RPMI8226 (cell line): ENCODE data around the gene DHPS.
A peak's percentile ranks its signal among the peaks of the same experiment; 100 is the strongest.
"Not testable (repeated sequence)": the region's sequence is repeated elsewhere in the genome, so short reads cannot be mapped to it uniquely, and the experiment has no call there.

Experiments used
- DNase-seq: peaks from one replicate; pipeline ENCODE4 v3.0.0-alpha.2; 2015

Gene DHPS

GRCh38 chr19:12670159-12670928 is 11.3 kb downstream of the DHPS start:
- DNase-seq = no peak

DNA sequence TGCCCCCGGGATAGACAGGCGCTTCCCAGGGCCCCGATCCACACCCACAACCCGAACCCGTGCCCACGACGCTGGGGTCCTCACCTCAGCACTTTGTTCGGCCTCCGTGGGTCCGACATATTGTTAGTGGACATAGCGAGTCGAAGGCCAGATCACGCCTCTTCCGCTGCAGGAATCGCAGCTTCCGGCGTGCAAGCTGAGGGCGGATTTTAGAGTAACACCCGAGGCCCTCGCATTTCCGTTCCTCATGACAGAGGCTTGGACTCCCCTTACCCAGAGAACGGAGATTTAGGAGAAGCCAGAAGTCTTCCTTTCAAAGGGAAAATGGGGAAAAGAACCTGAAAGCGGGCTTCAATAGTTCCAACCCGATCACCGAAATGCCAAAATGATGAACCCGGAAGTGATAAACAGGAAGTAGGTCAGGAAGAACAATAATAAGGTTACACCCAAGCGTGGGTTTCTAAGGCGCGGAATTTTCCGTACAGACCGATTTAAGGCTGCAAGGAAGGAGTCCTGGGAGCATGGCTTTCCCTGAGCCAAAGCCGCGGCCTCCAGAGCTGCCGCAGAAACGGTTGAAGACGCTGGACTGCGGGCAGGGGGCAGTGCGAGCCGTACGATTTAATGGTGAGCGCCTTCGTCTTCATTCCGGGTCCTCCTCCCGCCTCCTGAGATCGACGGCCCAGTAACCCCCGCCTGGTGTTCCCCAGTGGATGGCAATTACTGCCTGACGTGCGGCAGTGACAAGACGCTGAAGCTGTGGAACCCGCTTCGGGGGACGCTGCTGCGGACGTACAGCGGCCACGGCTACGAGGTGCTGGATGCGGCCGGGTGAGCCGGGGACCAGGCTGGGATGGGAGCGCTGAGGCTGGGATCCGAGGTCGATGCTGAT is 12.2 kb downstream of the DHPS start:
- peak; percentile 86 for DNase-seq

- peak; percentile 22 for DNase-seq
These were observed 12.8 kb downstream of the DHPS start for GRCh38 chr19:12668932-12669269.

DNA sequence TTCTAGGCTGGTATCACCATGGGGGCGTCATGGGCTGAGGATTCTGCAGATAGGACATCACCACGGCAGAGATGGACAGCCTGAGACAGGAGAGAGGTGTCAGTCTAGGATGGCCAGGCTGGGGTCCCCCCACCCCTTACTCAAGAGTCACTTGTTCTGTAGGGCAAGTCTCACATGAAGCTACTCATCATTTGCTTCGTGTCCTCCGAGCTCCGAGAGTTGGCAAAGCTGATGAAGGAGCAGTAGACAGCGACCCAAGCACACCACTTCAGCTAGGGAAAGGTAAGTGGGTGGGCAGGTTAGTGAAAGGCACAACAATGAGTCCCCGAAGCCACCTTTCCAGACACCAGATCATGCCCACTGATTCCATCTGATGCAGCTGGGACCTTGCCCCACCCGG is 13.3 kb downstream of the DHPS start:
- no peak for DNase-seq

- no peak for DNase-seq
These were observed 13.9 kb downstream of the DHPS start for GRCh38 chr19:12667731-12668302.

DNA sequence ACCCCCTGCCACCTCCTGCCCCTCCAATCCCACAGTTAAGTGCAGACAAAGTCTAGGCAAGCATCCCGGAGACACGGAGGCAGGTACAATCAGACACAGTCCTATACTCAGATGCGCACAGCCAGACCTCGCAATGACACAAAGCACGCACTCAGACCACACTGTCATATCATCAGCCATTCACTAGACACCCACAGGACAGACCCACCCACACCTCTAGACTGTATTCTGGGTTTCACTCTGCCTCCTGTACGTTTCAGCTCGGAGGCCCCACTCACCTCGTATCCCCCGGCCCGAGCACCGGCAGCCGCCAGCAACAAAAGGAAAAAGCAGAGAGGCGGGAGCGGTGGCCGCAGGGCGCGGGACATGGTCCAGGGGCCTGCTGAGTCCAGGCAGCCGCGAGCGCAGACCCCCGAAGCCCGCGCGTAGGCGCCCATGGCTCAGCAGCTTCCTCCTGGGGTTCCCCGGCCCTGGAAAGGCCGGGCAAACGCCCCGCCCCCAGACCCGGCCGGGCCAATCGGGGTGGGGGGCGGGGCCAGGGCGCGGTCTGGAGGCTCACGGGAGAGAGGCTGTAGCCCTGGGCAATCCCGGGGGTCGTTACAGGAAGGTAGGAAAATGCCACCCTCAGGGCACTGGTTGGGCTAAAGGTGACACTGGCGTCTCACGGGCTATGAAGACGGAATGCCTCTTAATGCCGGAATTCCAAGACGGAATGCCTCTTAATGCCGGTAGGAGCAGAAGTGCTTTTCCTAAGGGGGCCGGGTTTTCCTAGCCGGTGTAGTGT is 15.2 kb downstream of the DHPS start, which contains the start of the genes MAN2B1 and WDR83:
Gene MAN2B1 (minus strand): TSS at position 478 of the 784 bp plus-strand sequence. CDS start 41 bp downstream, at position 437.
Gene WDR83 (plus strand): TSS at position 543 of the 784 bp plus-strand sequence. CDS start 2,984 bp downstream, outside the sequence.
- DNase-seq = peak; percentile 85

DNA sequence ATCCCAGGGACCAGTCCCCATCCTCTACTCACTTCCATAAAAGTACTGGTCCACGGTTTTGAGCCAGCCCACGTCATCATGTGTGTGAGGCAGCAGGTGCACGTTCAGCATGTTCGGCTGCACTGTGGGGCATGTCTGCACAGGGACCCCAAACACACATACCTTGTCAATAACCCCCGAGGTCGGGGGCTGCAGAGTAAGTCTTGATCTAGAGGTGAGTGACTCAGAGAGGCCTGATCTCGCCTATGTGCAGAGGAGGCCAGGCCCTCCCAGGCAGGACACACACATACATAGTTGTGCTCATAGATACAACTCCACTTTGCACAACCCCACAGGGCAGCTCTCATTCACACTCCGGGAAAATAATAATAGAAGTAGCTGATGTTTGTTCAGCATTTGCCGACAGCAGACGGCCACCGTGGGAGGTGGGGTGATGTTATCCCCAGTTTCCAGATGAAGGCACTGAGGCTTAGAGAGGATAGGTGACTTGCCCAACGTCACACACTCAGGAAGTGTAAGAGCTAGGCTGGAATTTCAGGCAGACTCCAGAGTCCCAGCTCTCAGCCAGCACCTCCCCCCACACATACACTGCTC is 15.9 kb downstream of the DHPS start:
- DNase-seq = no peak

- DNase-seq = no peak
These were observed 16.5 kb downstream of the DHPS start for GRCh38 chr19:12665281-12665573.

GRCh38 chr19:12664406-12665280 is 17.0 kb downstream of the DHPS start:
- no peak for DNase-seq

DNA sequence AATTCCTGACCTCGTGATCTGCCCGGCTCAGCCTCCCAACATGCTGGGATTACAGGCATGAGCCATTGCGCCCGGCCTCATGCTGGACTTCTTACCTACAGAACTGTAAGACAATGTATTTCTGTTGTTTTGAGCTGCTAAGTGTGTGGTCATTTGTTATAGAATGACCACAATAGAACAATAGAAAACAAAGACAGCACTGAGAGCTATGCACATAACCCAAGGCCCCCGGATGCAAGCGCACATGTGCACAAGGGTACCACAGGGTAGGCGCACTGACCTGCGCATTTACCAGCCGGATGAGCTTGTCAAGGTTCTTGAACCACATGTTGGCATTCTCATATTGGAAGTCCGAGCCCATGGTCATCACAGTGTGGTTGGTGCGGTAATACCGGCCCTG is 20.7 kb downstream of the DHPS start:
- no peak for DNase-seq

- DNase-seq = no peak
These were observed 23.7 kb downstream of the DHPS start for GRCh38 chr19:12657966-12658365.

DNA sequence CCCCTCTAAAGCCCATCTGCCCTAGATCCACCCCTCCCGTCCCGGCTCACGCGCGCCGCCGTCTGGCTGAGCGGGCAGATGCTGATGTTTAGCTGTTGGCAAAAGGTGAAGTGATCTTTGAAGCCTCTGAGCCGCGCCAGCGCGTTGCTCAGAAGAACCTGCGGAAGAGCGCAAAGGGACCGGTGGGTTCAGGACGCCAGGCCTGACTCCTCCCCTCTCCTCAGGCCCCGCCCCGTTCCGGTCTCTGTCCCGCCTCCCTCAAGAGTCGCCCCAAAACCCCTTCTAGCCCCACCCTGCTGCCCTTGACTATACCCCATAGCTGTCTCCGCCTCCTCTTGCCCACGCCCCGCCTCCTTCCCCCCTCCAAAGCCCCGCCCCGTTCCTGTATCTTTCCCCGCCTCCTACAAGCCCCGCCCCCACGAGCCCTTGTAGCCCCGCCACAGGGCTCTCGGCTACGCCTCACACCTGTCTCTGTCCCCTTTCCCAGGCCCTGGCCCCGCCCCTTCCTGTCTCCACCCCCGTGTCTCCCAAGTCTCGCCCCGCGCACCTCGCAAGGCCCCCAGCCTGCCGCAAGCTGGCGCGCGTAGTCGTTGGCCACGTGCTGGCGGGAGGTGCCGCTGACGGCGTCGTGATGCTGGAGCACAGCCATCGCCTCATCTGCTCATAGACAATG is 24.6 kb downstream of the DHPS start:
- DNase-seq = no peak

- no peak for DNase-seq
These were observed 26.1 kb downstream of the DHPS start for GRCh38 chr19:12655546-12655945.

DNA sequence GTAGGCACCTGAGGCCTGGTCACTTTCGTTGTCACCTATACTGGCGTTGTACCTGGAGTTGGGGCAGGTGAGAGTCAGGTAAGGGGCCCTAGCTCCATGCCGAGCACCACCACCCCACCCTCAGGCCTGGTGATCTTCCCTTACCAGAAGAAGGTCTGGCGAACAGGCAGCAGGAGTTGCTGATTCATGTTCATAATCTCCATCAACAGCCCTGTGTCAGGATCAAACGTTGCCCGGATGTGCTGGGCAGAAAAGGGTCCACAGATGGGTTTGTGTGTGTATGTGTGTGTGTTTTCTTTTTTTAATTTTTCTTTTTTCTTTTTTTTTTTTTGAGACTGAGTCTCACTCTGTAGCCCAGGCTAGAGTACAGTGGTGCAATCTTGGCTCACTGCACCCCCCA is 29.5 kb downstream of the DHPS start:
- no peak for DNase-seq

DNA sequence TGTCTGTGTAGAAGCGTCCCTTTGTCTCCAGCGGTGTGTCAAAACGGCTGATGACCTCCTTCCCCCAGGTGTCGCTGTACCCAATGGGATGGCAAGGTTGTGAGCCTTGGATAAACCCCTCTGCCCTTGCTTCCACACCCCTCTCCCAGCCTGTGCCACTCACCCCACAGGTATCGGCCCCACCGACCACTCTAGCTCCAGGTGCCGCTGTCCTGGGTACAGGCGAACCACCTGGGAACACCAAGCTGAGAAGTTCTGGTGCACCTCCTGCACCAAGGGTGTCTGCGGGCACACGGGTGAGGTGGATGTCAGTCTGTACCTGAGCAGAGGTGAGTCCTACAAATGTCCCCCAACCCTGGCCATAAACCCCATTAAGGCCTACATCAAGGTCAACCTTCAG is 31.7 kb downstream of the DHPS start:
- no peak for DNase-seq

DNA sequence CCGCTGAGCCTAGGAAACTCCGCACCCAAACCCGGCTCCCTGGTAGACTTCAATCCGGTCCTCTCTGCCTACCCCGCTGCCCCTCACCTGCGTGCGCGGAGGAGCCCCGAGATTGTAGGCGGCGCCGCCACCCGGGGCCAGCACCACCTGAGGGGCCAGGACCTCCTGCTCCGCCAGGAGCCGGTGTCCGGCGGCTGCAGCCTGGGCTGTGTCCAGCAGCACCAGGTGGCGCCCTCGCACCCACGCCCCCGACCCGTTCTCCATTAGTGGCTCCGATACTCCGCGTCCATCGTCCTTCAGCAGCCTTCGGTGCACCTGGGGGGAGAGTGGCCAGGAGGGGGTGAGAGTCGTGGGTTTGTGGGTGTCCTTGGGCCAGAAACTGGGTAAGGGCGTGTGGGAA is 33.6 kb downstream of the DHPS start:
- no peak for DNase-seq

- no peak for DNase-seq
These were observed 34.1 kb downstream of the DHPS start for GRCh38 chr19:12647490-12648071.

- DNase-seq = no peak
These were observed 34.6 kb downstream of the DHPS start for GRCh38 chr19:12647047-12647446.

GRCh38 chr19:12646551-12646950 is 35.1 kb downstream of the DHPS start:
- no peak for DNase-seq

DNA sequence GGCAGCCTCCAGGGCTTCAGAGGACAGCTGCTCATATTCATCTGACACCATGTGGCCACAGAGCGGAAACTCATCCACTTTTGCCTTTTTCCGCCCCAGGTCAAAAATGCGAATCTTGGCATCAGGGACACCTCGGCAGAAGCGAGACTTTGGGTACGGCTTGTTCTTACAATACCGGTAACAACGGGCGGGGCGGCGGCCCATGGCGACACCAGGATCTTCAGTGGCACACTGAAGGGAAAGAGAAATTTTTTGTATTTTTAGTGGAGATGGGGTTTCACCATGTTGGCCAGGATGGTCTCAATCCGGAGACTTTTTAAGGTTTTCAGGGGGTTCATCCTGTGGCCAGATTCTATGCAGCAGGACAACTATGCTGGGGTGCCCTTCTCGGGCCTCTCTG is 38.0 kb downstream of the DHPS start:
- DNase-seq = not testable (repeated sequence)

DNA sequence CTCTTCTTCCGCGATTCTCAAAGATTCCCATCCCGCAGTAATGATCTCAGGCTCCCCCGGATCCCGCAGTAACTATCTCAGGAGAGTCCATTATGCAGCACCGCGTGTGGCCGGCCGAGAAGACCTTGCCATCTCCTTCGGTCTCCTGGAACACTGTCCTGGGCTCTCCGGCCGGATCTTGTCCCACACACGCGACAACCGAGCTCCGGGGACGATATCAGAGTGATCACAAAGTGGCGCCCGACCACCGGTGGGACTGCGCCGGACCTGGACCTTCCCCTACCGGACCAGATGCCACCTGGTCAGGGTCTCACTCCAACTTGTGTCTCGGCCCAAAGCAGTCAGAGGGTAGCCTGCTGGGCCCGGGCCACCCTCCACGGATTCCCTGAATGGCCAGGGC is 39.2 kb downstream of the DHPS start:
- no peak for DNase-seq
